ENCODE measurements around the gene SMAP1. TPM values are rescaled to one million over a fixed set of nuclear protein-coding genes. Genes with fewer than 3 reads are reported as not detected.

SMAP1 gene
- total RNA-seq, 2 donors from 2014 or later = 35.7 to 38.7 TPM

GRCh38 chr6:70797625-70798024 is 129.9 kb downstream of the SMAP1 start:
- H3K9me3 ChIP-seq (ENCODE audit: control insufficient read depth, low read length, poor library complexity, severe bottlenecking) = no peaks in the 10 kb centered on the region
- Mint-ChIP-seq H3K4me1 (peaks cover 19% of the 10 kb centered on the region), H3K4me3 (no peak overlapping the region), H3K27ac (peak overlapping the region; percentile 68), H3K27me3 (no peaks in the 10 kb centered on the region), H3K36me3 (ENCODE audit: low read depth) (peaks cover 4% of the 10 kb centered on the region)
- no peak for ATAC-seq
- no peak for DNase-seq

GRCh38 chr6:70806086-70806485 is 138.4 kb downstream of the SMAP1 start:
- no peak for DNase-seq
- no peaks in the 10 kb centered on the region for H3K9me3 ChIP-seq (ENCODE audit: control insufficient read depth, low read length, poor library complexity, severe bottlenecking)
- peaks cover 11% of the 10 kb centered on the region for H3K4me1 Mint-ChIP-seq
- H3K36me3 Mint-ChIP-seq (ENCODE audit: low read depth) = peaks cover 9% of the 10 kb centered on the region
- no peaks in the 10 kb centered on the region for H3K27me3 Mint-ChIP-seq
- ATAC-seq = no peak
- H3K27ac Mint-ChIP-seq = no peak overlapping the region
- H3K4me3 Mint-ChIP-seq = no peak overlapping the region

- no peak overlapping the region for H3K4me3 Mint-ChIP-seq
- ATAC-seq (no peak), DNase-seq (no peak)
- H3K4me1 Mint-ChIP-seq = peaks cover 16% of the 10 kb centered on the region
- no peaks in the 10 kb centered on the region for H3K9me3 ChIP-seq (ENCODE audit: control insufficient read depth, low read length, poor library complexity, severe bottlenecking)
- no peaks in the 10 kb centered on the region for H3K27me3 Mint-ChIP-seq
- no peak overlapping the region for H3K27ac Mint-ChIP-seq
- peaks cover 8% of the 10 kb centered on the region for H3K36me3 Mint-ChIP-seq (ENCODE audit: low read depth)
Observed at GRCh38 chr6:70811788-70812187, 144.1 kb downstream of the SMAP1 start.

GRCh38 chr6:70813885-70814284 is 146.2 kb downstream of the SMAP1 start:
- no peak overlapping the region for H3K27ac Mint-ChIP-seq
- H3K4me3 Mint-ChIP-seq = no peak overlapping the region
- peaks cover 8% of the 10 kb centered on the region for H3K36me3 Mint-ChIP-seq (ENCODE audit: low read depth)
- no peaks in the 10 kb centered on the region for H3K9me3 ChIP-seq (ENCODE audit: control insufficient read depth, low read length, poor library complexity, severe bottlenecking)
- peaks cover 18% of the 10 kb centered on the region for H3K4me1 Mint-ChIP-seq
- no peaks in the 10 kb centered on the region for H3K27me3 Mint-ChIP-seq
- no peak for ATAC-seq
- DNase-seq = no peak

- no peaks in the 10 kb centered on the region for H3K9me3 ChIP-seq (ENCODE audit: control insufficient read depth, low read length, poor library complexity, severe bottlenecking)
- no peak for ATAC-seq
- H3K4me3 Mint-ChIP-seq = no peak overlapping the region
- H3K27ac Mint-ChIP-seq = no peak overlapping the region
- H3K27me3 Mint-ChIP-seq = no peaks in the 10 kb centered on the region
- peaks cover 10% of the 10 kb centered on the region for H3K36me3 Mint-ChIP-seq (ENCODE audit: low read depth)
- no peak for DNase-seq
- peaks cover 8% of the 10 kb centered on the region for H3K4me1 Mint-ChIP-seq
Observed at GRCh38 chr6:70819646-70820045, 152.0 kb downstream of the SMAP1 start.

DNA sequence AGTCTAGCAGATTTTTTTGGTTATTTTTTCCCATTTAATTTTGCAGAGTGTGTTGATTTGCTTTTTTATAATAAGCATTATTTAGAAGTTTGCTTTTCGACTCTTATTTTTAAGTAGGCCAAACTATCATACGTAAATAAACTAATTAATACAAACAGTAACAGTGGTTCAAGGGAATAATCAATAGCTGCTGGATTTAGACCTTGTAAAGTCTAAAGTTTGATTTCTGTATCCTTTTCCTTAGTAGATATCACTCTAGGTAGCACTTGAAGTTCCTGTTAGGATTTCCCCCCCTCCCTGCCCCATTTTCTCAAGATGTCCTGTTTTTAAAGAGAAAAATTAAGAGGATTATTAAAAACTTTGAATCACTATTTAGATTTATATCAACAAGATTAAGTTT is 153.1 kb downstream of the SMAP1 start:
- Mint-ChIP-seq H3K27me3 (no peaks in the 10 kb centered on the region), H3K4me3 (no peak overlapping the region), H3K4me1 (peaks cover 6% of the 10 kb centered on the region), H3K27ac (no peak overlapping the region), H3K36me3 (ENCODE audit: low read depth) (peaks cover 10% of the 10 kb centered on the region)
- ATAC-seq (no peak), DNase-seq (no peak)
- H3K9me3 ChIP-seq (ENCODE audit: control insufficient read depth, low read length, poor library complexity, severe bottlenecking) = no peaks in the 10 kb centered on the region

- H3K9me3 ChIP-seq (ENCODE audit: control insufficient read depth, low read length, poor library complexity, severe bottlenecking) = no peaks in the 10 kb centered on the region
- Mint-ChIP-seq H3K4me3 (no peak overlapping the region), H3K27ac (no peak overlapping the region), H3K4me1 (peaks cover 2% of the 10 kb centered on the region), H3K27me3 (no peaks in the 10 kb centered on the region), H3K36me3 (ENCODE audit: low read depth) (peaks cover 5% of the 10 kb centered on the region)
- no peak for ATAC-seq
- DNase-seq = no peak
Observed at GRCh38 chr6:70821751-70822150, 154.1 kb downstream of the SMAP1 start.

DNA sequence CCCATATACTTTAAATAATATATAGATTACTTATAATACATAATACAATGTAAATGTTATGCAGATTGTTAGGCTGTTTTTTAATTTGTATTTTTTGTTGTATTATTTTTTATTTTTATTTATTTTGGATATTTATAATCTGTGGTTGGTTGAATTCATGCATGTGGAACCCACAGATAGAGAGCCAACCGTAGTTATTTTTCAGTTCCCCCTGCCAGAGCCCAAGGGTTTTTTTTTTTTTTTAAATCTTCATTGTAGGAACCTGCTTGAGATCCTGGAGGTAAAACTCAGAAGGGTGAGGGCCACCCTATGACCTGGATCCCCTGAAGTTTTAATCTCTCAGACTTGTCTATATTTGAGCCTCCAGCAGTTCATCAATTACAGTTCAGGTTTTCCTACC is 156.0 kb downstream of the SMAP1 start:
- no peak overlapping the region for H3K4me3 Mint-ChIP-seq
- no peaks in the 10 kb centered on the region for H3K9me3 ChIP-seq (ENCODE audit: control insufficient read depth, low read length, poor library complexity, severe bottlenecking)
- no peak for ATAC-seq
- no peaks in the 10 kb centered on the region for H3K4me1 Mint-ChIP-seq
- H3K36me3 Mint-ChIP-seq (ENCODE audit: low read depth) = peaks cover 5% of the 10 kb centered on the region
- no peak overlapping the region for H3K27ac Mint-ChIP-seq
- H3K27me3 Mint-ChIP-seq = no peaks in the 10 kb centered on the region
- DNase-seq = no peak

DNA sequence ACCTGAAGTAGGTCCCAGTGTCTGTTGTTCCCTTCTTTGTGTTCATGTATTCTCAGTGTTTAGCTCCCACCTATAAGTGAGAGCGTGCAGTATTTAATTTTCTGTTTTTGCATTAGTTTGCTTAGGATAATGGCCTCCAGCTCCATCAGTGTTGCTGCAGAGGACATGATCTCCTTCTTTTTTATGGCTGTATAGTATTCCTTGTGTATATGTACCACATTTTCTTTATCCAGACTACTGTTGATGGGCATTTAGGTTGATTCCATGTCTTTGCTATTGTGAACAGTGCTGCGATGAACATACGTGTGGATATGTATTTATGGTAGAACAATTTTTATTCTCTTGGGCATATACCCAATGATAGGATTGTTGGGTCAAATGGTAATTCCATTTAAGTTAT is 163.7 kb downstream of the SMAP1 start:
- Mint-ChIP-seq H3K4me3 (no peak overlapping the region), H3K36me3 (ENCODE audit: low read depth) (no peaks in the 10 kb centered on the region), H3K27ac (no peak overlapping the region), H3K27me3 (no peaks in the 10 kb centered on the region), H3K4me1 (peaks cover 4% of the 10 kb centered on the region)
- ATAC-seq (no peak), DNase-seq (no peak)
- H3K9me3 ChIP-seq (ENCODE audit: control insufficient read depth, low read length, poor library complexity, severe bottlenecking) = no peaks in the 10 kb centered on the region

- Mint-ChIP-seq H3K36me3 (ENCODE audit: low read depth) (peaks cover 6% of the 10 kb centered on the region), H3K4me3 (no peak overlapping the region), H3K27me3 (no peaks in the 10 kb centered on the region), H3K4me1 (peaks cover 11% of the 10 kb centered on the region), H3K27ac (no peak overlapping the region)
- ATAC-seq (no peak), DNase-seq (no peak)
- H3K9me3 ChIP-seq (ENCODE audit: control insufficient read depth, low read length, poor library complexity, severe bottlenecking) = no peaks in the 10 kb centered on the region
Observed at GRCh38 chr6:70834520-70834919, 166.8 kb downstream of the SMAP1 start.

DNA sequence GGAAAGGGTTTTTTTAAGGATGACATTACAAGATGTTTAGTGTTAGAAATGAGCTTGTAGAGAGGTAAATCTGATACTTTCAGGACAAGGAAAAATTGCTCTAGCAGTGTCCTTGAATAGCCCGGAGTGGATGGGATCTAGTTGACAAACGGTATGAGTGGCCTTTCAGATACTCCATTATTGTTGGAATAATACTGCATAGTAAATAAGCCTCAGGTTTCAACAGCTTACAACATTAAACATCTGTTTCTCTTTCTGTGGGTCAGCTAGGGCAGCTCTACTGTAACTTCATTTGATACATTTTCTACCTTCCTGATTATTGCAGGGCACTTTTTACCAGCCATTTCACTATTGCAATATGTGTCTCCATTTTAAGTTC is 171.2 kb downstream of the SMAP1 start:
- no peak overlapping the region for H3K4me3 Mint-ChIP-seq
- ATAC-seq = no peak
- no peak for DNase-seq
- no peaks in the 10 kb centered on the region for H3K27me3 Mint-ChIP-seq
- H3K36me3 Mint-ChIP-seq (ENCODE audit: low read depth) = peaks cover 8% of the 10 kb centered on the region
- no peak overlapping the region for H3K27ac Mint-ChIP-seq
- no peaks in the 10 kb centered on the region for H3K9me3 ChIP-seq (ENCODE audit: control insufficient read depth, low read length, poor library complexity, severe bottlenecking)
- peaks cover 14% of the 10 kb centered on the region for H3K4me1 Mint-ChIP-seq

GRCh38 chr6:70839286-70840266 is 171.9 kb downstream of the SMAP1 start:
- DNase-seq (no peak), ATAC-seq (no peak)
- H3K27ac Mint-ChIP-seq = no peak overlapping the region
- H3K27me3 Mint-ChIP-seq = no peaks in the 10 kb centered on the region
- H3K4me3 Mint-ChIP-seq = no peak overlapping the region
- H3K4me1 Mint-ChIP-seq = peaks cover 14% of the 10 kb centered on the region
- H3K9me3 ChIP-seq (ENCODE audit: control insufficient read depth, low read length, poor library complexity, severe bottlenecking) = no peaks in the 10 kb centered on the region
- H3K36me3 Mint-ChIP-seq (ENCODE audit: low read depth) = peaks cover 8% of the 10 kb centered on the region

DNA sequence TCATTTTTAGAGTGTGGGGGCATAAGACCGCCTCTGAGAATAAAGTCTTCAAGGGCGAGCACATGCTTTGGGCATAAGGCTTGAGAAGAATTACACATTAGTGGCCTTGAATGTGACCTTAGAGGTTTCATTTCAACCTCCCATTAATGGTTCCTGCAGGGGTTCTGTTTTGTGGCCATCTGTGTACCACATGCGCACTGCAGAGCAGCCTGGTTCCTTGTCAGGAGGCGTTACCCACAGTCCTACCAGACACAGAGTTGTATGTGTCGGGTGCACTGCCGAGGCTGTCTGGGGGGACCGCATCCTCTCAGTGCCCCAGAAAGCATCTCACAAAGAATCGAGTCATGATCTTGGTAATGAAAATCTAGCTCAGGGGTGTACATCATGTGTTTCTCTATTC is 173.4 kb downstream of the SMAP1 start:
- Mint-ChIP-seq H3K4me3 (no peak overlapping the region), H3K4me1 (peaks cover 19% of the 10 kb centered on the region), H3K27ac (no peak overlapping the region), H3K27me3 (no peaks in the 10 kb centered on the region), H3K36me3 (ENCODE audit: low read depth) (peaks cover 13% of the 10 kb centered on the region)
- DNase-seq = no peak
- ATAC-seq = no peak
- no peaks in the 10 kb centered on the region for H3K9me3 ChIP-seq (ENCODE audit: control insufficient read depth, low read length, poor library complexity, severe bottlenecking)

GRCh38 chr6:70842541-70842940 is 174.9 kb downstream of the SMAP1 start:
- no peak for DNase-seq
- Mint-ChIP-seq H3K4me1 (peaks cover 25% of the 10 kb centered on the region), H3K27ac (no peak overlapping the region), H3K36me3 (ENCODE audit: low read depth) (peaks cover 13% of the 10 kb centered on the region), H3K27me3 (no peaks in the 10 kb centered on the region), H3K4me3 (no peak overlapping the region)
- no peaks in the 10 kb centered on the region for H3K9me3 ChIP-seq (ENCODE audit: control insufficient read depth, low read length, poor library complexity, severe bottlenecking)
- ATAC-seq = no peak
